ENCODE data around the gene WDR53.
"Not testable (repeated sequence)": the region's sequence is repeated elsewhere in the genome, so short reads cannot be mapped to it uniquely, and the experiment has no call there.

Gene WDR53

GRCh38 chr3:196557236-196557635, 11.1 kb downstream of the WDR53 start:
- DNase-seq: no peak

DNA sequence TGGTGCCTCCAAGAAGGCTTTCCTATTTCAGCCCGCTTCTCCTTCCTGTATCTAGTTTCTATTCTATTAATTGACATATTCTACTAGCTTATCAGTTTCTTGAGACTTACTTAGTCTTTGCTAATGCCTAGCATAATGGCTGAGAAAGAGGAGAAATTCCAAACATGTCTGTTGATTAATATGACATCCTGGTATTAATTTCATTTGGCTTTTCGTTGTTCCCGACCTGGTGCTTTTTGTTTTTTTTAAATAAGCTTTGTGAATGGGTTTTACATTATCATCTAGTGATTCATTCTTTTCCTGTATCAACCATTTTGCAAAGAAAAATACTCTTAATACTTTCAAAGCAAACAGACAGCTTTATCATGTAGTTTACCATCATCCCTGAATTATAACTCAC, 13.1 kb downstream of the WDR53 start:
- DNase-seq: no peak

DNA sequence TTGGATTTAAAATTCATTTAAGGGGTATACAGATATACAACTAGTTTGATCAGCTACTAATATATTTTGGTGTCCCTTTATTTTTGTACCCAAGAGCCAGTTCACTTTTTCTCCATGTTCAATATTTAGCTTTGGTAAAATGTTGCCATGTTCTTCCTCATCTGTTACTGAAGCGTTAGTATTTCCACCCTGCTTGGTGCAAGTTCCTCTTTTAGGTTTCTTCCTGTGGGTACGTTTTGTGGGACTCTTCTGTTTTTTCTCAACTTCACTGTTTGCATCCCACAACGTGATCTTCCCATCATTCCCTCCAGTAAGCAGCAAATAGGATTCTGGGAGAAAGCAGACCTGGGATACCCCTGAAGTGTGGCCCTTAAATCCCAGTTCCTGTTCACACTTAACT, 14.1 kb downstream of the WDR53 start:
- no peak for DNase-seq

- DNase-seq: no peak
These were observed 14.8 kb downstream of the WDR53 start for GRCh38 chr3:196553551-196553950.

GRCh38 chr3:196552253-196552652, 16.1 kb downstream of the WDR53 start:
- no peak for DNase-seq

DNA sequence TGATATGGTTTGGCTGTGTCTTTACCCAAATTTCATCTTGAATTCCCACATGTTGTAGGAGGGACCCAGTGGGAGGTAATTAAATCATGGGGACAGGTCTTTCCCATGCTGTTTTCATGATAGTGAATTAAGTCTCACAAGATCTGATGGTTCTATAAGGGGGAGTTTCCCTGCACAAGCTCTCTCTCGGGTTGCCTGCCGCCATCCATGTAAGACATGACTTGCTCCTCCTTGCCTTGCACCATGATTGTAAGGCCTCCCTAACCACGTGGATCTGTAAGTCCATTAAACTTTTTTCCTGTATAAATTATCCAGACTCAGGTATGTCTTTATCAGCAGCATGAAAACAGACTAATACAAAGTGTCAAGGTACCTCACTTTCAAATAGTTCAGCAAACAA, 18.2 kb downstream of the WDR53 start:
- DNase-seq: not testable (repeated sequence)

DNA sequence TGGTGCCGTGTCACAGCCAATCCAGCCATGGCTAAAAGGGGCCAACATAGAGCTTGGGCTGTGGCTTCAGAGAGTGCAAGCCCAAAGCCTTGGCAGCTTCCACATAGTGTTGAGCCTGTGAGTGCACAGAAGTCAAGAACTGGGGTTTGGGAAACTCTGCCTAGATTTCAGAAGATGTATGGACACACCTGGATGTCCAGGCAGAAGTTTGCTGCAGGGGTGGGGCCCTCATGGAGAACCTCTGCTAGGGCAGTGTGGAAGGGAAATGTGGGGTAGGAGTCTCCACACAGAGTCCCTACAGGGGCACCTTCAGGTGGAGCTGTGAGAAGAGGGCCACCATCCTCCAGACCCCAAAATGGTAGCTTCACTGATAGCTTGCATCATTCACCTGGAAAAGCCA, 19.0 kb downstream of the WDR53 start:
- DNase-seq: not testable (repeated sequence)

- no peak for DNase-seq
These were observed 21.3 kb downstream of the WDR53 start for GRCh38 chr3:196547067-196547466.

DNA sequence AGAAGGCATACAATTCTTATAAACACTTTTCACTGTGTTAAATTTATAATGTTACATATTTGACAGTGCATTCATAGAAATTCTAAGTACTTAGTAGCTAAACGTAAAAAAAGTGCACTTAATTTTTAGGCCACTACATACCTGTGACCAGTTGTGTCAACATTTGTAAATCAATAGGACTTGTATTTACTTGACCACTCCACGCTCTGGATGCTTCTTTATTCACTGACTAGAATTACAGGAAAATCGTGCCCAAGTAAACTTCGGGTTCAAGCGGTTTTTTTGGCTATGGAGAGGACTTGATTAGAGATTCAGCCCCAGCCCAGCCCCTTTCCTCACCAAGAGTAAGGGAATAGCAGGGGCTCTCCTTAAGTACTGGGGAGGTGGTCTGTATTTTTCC, 21.8 kb downstream of the WDR53 start:
- no peak for DNase-seq

DNA sequence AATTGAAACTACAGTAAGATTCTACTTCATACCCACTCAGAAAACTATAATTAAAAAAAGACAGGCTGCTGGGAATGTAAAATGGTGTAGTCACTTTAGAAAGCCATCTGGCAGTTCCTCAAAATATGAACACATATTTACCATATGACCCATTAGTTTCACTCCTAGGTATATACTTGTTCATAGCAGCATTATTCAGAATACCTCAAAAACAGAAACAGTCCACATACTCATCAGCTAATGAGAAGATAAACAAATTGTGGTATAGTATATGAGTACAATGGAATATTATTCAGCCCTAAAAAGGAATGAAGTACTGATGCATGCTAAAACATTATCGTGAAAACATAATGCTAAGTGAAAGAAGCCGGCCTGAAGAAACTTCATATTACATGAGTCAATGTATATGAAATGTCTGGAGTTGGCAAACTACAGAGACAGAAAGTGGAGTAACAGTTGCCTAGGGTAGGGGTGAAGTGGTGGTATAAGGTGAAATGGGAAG, 23.8 kb downstream of the WDR53 start:
- no peak for DNase-seq

- DNase-seq: no peak
These were observed 26.5 kb downstream of the WDR53 start for GRCh38 chr3:196541684-196542445.

DNA sequence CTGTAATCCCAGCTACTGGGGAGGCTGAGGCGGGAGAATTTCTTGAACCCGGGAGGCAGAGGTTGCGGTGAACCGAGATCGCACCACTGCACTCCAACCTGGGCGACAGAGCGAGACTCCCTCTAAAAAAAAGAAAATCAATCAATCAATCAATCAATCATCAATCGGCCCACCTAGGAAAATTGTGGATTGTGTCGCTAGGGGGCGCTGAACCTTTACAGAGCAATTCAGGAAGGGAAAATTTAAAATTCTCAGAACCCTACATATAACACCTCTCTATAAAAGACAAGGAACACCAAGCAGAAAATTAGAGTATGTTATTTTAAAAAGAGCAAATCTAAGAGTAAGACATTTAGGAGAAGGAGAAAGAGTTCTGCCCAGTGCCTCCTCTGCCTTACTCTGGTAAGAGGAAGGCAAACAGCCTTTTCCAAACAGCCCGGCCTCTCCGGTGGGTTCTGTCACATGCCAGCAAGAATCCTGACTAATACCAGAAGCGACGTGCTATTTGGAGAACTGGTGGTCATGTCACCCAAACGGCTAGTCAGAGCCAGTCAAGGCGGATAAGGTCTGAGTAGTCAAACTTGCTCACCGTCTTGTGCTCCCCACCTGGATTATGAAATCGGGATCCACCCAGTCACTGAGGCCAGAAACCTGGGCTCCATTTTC, 30.9 kb downstream of the WDR53 start:
- peak; percentile 21 for DNase-seq

DNA sequence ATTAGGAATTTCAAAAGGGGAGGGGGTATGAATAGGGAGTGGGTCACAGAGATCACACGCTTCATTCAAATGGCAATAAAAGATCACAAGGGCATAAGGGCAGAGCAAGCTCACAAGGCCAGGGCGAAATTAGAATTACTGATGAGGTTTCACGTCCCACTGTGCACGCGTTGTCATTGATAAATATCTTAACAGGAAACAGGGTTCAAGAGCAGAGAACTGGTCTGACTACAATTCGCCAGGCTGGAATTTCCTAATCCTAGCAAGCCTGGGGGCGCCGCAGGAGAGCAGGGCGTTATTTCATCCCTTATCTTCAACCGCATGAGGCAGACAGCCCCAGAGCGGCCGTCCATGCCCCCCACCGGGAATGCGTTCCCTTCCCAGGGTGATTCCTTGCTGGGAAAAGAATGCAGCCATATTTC, 35.1 kb downstream of the WDR53 start:
- DNase-seq: no peak

- no peak for DNase-seq
These were observed 36.9 kb downstream of the WDR53 start for GRCh38 chr3:196531418-196531817.

DNA sequence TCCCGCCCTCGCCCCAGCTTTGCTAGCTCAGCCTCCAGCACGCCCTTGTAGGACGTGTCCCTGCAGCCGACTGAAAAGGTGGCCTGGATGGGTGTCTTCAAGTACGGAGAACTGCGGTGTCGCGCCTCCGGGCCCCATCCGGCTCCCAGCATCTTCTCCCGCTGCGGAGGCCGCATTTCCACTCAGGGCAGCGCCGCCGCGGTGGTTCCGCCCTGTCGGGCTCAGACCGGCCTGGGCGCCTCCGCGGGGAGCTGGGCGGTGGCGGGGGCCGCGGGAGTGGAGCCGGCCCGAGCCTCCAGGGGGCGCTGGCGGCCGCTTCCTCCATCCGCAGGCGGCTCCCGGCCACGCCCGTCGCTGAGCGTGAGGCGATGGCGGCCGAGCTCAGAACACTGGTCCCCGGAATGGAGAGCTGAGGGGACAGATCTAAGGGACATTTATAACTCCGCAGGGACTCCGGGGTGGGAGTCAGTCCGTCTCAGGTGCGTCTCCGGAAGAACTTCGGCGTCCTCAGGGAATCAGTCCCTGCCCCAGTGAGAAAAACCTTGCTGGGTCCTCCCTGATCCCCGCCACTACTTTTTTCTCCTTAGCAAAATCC, 39.6 kb downstream of the WDR53 start:
- peak; percentile 44 for DNase-seq

DNA sequence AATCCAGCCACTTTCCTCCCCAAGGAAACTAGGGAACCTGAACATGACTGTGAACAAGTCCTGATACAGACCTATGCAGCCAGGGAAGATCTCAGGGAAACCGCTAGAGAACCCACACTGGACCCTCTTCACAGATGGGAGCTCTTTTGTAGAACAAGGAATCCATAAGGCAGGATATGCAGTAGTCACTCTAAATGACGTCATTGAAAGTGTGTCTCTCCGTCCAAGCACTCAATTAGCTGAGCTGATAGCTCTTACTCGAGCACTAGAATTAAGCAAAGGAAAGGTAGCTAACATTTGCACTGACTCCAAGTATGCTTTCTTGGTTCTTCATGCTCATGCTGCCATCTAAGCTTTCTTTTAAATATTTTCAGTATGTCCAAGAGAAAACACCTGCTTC, 43.2 kb downstream of the WDR53 start:
- DNase-seq: no peak

- DNase-seq: no peak
These were observed 43.8 kb downstream of the WDR53 start for GRCh38 chr3:196524527-196524926.

- DNase-seq: no peak
These were observed 44.5 kb downstream of the WDR53 start for GRCh38 chr3:196523841-196524240.

GRCh38 chr3:196521291-196521690, 47.1 kb downstream of the WDR53 start:
- DNase-seq: not testable (repeated sequence)

GRCh38 chr3:196519718-196520082, 48.7 kb downstream of the WDR53 start:
- DNase-seq: no peak

DNA sequence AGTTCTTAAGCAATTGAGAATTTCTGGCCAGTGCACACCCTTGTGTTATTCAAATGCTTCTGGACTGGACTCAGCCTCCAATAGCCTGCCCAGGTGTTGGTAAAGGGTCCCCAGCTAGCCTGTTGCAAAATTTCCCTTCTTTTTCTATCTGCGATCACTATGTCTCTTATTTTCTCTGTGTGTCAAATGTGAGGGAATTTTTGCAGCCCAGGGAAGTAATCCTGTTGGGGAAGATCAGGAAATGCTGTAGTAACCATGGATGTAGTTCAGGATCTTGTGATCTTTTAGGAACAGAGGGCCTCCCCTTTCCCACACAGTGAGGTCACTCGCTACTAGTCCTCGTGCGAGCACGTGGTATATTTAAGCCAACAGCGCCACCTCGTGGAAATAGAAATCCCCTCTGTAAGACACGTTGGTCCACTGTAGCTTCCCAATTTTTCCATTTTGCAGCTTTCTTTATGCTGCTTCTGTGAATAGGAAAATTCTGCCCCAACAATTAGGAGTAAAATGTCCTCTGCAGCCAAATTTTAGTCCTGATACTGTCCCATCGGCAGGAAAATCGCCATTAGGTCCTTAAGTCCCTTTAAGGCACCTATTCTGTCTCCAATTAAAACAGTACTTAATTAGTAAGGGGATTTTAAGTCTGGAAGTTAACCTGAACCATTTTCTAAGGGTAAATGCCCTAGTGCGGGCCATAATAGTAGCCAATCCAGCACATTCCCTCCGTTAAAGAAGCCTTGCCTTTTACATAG, 49.2 kb downstream of the WDR53 start:
- no peak for DNase-seq

GRCh38 chr3:196517919-196518318, 50.4 kb downstream of the WDR53 start:
- no peak for DNase-seq

GRCh38 chr3:196517162-196517800, 51.1 kb downstream of the WDR53 start:
- no peak for DNase-seq
